HG02610 (cell line): ENCODE measurements around the gene POLR2L.

Source experiments
- ATAC-seq: cut with Tn5 transposase; IDR thresholded peaks from one replicate; pipeline ENCODE4 v1.9.1; 2021; ENCODE audit warnings: mild to moderate bottlenecking, moderate library complexity; ENCODE audit not compliant: unreplicated experiment

The POLR2L gene

DNA sequence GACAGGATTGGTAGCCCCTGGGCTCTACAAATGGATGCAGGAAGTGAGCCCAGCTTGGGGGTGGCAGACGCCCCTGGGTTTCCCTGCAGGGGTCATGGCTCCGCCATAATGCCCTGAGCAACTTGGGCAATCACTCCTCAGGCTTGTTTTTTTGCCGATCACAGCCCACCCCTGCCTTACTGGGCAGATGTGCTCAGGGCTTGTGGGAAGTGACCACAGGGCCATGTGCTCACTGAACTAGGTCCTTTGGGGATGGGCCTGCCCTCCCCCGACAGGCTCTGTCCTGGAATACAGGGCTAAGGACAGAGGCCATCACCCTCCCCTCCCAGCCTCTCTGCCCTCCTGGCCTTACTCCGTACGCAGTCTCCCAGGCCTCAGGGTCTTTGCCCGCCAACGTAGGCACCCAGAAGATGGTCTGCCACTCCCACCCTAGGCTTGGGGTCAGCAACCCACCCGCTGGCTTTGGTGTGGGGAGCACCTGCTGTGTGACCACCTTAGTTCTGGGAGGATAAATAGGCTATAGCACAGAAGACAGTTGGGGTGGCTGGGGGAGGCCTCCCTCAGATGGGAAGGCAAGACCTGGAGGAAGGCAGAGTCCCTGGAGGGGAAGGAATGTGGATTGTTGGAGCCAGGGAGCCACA, 28.8 kb downstream of the POLR2L start:
- no peak for ATAC-seq

- ATAC-seq: no peak
These were observed 29.3 kb downstream of the POLR2L start for GRCh38 chr11:813072-813455.

GRCh38 chr11:812390-812789, 29.9 kb downstream of the POLR2L start:
- no peak for ATAC-seq

DNA sequence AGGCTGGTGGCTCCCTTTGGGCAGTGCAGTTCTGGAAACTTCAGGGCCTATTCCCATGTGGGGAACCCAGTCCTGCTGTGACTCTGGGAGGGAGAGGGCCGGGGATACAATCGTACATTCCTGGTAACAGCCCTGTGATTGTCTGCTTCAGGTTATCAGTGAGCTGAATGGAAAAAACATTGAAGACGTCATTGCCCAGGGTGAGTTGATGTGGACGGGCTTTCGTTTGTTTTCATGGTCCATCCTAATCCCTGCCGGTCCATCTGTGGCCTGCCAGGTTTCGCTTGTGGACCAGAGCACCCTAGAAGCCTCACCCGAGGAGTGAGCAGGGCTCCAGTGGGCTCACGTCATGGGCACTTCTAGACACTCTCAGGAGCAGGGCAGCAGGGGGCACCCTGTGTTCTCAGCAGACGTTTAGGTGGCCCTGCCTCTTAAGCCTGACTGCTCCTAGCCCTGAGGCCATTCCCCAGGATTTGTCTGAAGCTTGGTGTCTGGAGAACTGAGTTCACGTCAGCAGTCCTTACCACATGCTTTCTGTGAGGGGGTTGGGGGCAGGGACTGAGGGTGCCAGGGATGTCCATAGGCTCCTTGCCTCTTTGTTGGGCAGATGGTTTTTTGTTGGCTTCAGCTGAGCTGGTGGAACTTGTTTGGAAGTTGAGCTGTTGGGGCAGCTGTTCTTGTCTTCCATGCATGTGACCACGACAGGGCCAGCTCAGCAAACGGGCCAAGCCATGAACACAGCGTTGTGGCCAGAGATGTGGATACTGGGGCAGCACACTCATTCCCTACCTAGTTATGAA, 30.7 kb downstream of the POLR2L start:
- ATAC-seq: no peak

- no peak for ATAC-seq
These were observed 32.2 kb downstream of the POLR2L start for GRCh38 chr11:810040-810567.

DNA sequence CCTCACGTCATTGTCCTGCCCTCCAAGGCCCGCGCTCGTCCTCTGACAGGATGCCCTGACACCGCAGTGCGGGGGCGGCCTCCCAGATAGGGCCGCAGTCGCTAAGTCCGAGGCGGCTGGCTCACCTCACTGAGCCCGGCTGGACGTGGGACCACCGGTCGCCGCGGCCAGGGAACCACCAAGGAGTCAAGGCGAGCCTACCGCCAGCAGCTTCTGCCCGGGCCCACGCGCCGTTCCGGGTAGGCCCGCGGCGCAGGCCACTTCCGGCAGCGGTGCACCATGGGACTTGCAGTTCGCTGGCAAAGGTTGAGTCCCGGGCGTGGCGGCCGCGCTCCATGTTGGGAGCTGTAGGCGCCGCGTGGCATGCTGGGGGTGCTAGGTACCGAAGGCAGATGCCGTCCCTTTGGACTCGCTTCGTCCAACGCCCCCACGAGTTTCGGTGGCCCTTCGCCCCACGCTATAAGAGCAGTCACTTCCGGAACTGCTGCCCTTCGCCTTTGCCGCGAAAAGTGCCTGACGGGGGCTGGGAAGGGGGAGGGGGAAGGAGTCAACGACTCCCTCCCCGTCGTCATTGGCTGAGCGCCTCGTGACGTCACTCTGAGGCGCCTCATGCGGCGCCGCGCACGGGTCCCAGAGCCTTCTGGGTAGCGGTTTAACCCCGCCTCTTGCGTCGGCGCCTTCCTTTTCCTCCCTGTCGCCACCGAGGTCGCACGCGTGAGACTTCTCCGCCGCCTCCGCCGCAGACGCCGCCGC, 32.9 kb downstream of the POLR2L start, which contains the start of gene RPLP2:
TSS of gene RPLP2 (plus strand) at position 681 of the 753 bp plus-strand sequence. CDS start 268 bp downstream, outside the sequence.
- ATAC-seq: peak; percentile 75

DNA sequence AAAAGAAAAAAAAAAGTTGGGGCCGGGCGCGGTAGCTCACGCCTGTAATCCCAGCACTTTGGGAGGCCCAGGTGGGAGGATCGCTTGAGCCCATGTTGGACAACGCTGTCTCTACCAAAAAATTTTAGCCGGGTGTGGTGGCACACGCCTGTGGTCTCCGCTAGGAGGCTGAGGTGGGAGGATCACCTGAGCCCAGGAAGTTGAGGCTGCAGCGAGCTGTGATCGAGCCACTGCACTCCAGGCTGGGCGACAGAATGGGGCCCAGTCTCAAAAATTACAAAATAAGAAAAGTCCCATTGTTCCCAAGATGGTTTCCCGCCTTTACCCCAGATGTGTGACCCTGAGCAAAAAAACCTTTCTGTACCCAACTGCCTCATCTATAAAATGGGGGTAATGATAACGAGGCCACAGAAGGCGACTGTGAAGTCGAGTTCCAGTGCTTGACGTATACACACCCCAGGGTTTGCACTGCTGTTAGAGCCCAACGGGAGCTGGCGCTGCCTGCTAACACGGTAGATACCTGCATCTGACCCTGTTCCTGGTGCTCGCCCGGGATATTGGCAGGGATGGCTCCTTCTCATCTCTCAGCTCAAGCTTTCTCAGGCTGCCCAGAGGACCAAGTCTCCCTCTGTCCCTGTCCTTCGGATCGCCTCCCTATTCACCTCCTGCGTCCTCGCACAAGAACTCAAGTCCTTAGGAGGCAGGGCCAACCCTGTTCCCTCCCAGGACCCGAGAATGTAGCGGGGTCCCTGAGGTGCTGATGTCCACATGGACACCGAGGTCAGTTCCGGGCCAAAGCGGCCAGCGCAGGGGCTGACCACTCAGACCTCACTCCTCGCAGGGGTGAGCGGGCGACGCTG, 33.7 kb downstream of the POLR2L start:
- ATAC-seq: no peak

- no peak for ATAC-seq
These were observed 37.7 kb downstream of the POLR2L start for GRCh38 chr11:804599-804964.

- ATAC-seq: no peak
These were observed 38.3 kb downstream of the POLR2L start for GRCh38 chr11:803770-804598.

GRCh38 chr11:803467-803742, 38.9 kb downstream of the POLR2L start:
- ATAC-seq: no peak

GRCh38 chr11:802693-803466, 39.4 kb downstream of the POLR2L start:
- ATAC-seq: no peak

GRCh38 chr11:802018-802617, 40.2 kb downstream of the POLR2L start:
- ATAC-seq: no peak

DNA sequence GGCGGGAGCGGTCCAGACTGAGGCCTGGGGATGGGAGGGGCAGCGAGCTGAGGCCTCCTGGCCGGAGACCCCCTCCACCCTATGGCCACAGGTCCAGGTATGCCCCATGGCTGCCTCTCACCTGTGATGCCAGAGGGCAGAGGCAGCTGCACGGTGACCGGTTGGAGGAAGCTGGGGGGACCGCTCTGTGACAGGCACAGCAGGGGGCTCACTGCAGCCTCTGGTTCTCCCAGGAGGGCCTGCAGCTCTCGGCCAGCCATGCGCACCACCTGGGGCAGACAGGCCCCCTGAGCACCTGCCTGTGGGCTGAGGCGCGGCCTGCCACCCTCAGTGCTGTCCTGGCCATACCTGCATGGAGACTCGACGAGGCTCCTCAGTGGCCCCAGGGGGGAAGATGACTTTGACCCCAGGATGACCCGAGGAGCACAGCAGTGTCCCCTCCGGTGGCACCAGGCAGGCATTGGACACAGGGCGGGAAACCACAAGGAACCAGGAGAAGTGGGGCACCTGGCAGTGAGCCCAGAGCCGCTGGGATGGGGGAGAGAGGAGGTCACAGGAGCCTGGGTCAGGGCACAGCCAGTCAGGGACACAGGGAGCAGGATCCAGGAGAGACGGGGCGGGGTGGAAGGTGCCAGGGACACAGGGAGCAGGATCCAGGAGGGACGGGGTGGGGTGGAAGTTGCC, 41.1 kb downstream of the POLR2L start:
- ATAC-seq: no peak

- no peak for ATAC-seq
These were observed 41.9 kb downstream of the POLR2L start for GRCh38 chr11:800473-800872.

DNA sequence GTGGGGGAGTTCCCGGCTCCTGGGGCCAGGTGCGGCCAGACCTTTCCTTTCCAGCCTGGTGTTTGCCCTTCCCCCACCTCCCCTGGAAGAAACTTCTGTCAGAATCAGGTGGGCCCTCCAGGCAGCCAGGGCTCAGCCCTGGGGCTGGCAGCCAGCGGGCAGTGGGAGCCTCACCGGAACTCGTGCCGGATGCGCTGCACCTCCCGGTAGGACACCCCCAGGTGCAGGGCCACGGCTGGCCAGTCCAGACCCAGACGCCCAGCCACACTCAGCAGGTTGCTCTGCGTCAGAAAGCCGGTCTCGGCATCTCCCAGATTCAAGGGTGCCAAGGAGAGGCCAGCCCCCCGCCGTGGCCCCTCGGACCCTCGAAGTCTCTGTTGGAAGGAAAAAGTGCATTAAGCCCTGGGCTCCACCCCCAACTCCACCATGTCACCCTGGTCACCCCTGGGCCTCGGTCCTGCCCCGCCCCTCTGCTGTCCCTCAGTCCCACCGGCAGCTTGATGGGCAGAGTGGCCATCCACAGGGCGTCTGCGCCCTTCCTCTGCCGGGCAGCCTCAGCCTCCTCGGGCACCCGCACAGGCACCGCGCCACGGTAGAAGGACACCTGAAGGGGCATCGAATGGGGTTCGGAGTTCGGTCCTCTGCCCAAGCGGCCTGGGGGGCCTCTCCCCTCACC, 42.5 kb downstream of the POLR2L start:
- ATAC-seq: no peak

DNA sequence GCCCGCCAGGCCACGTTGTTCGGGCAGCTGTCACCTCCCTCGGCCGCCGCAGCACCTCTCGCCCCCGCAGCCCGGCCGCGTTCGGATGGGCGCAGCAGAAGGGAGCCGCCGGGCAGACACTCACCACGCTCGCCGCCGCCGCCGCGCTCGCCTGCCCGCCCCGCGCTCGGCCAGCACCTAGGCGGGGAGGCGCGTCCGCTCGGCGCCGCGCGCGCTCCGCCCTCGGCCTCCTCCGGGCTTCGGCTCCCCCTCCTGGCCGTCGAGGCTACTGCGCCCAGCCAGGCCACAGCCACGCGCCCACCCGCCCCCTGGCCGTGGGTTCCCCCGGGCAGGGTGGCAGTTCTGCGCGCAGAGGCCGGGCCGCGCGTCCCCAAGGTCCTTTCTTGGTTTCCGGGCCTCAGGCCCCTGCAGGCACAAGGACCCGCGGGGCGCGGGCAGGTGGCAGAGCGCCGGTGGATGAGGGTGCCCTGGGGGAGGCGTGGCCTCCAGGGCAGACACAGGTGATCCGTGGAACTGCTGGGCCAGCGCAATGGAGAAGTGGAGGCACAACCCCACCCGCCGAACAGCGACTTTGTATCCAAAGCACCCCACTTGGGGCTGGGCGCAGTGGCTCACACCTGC, 44.1 kb downstream of the POLR2L start, which contains the start of gene SLC25A22:
TSS of gene SLC25A22 (minus strand) at position 189 of the 621 bp plus-strand sequence. CDS start 3,275 bp downstream, outside the sequence.
- peak; percentile 61 for ATAC-seq
